Endothelial cell of umbilical vein (primary cell): ENCODE results near the gene TM9SF3. TPM values are rescaled to one million over a fixed set of nuclear protein-coding genes. Genes with fewer than 3 reads are reported as not detected.

Experiments
- BruUV-seq: library from RNA; stranded (reverse); fragments of 400-500 nt; replicated peaks from 2 replicates; lab custom pipeline; 2021; lab: Mats Ljungman, UMichigan
- CTCF ChIA-PET: fragments of 300-600, 350-600 bp; sonication (Branson Sonifier 250); formaldehyde crosslinking; loops from one replicate; lab custom pipeline; 2021; ENCODE audit warnings: antibody characterized with exemption, inconsistent platforms; lab: Charles Lee
- POLR2A ChIA-PET: fragments of 300-600, 350-600 bp; sonication (Branson Sonifier 250); formaldehyde crosslinking; loops from one replicate; lab custom pipeline; 2021; ENCODE audit warnings: antibody characterized with exemption, inconsistent platforms; lab: Charles Lee
- DNase-seq: peaks from one replicate; pipeline ENCODE4 v3.0.0-alpha.2; 2011; ENCODE audit warnings: low read depth, low spot score
- FAIRE-seq: peaks from 2 replicates; lab custom pipeline; 2011; peaks lifted over from hg19 to GRCh38; lab: Jason Lieb, UNC
- H2AFZ ChIP-seq: 2 replicates; pipeline ENCODE4 v1.6.0; 2012; ENCODE audit warnings: low read depth, low read length, control low read depth, inconsistent platforms
- H3K27ac ChIP-seq: 2 replicates; pipeline ENCODE4 v1.5.1; 2011; ENCODE audit warnings: low read depth, mild to moderate bottlenecking, control low read depth, low read length, moderate library complexity; ENCODE audit not compliant: insufficient read depth
- H3K27me3 ChIP-seq, 2 experiments: 2 replicates each; pipeline versions ENCODE4 v1.6.0 to v1.6.1; 2011; ENCODE audit warnings: low read length in 2 of 2, mixed read lengths in 1 of 2; ENCODE audit not compliant: control insufficient read depth in 2 of 2, insufficient read depth in 2 of 2
- H3K36me3 ChIP-seq, 2 experiments: 2 replicates in 1 of 2; 3 replicates in 1 of 2; pipeline ENCODE4 v1.5.1; 2011; ENCODE audit warnings: low read length in 2 of 2, mild to moderate bottlenecking in 1 of 2, moderate library complexity in 1 of 2; ENCODE audit not compliant: control insufficient read depth in 2 of 2, insufficient read depth in 2 of 2; ENCODE audit errors: extremely low read depth in 1 of 2
- H3K4me1 ChIP-seq: 3 replicates; pipeline ENCODE4 v1.5.1; 2011; ENCODE audit warnings: mild to moderate bottlenecking, low read length; ENCODE audit not compliant: control insufficient read depth, insufficient read depth; ENCODE audit errors: extremely low read depth
- H3K4me2 ChIP-seq: 2 replicates; pipeline ENCODE4 v1.6.1; 2011; ENCODE audit warnings: low read length, control low read depth, mixed read lengths; ENCODE audit not compliant: insufficient read depth
- H3K4me3 ChIP-seq, 3 experiments: fragments of 200-600 bp in 1 of 3; sonication (generic), shearing (Covaris generic) in 1 of 3; replicated peaks in 1 of 3; 2 replicates each; pipeline ENCODE4 v1.5.1; 2011 to 2016; ENCODE audit warnings: control low read depth in 3 of 3, low read length in 3 of 3, mild to moderate bottlenecking in 2 of 3, inconsistent platforms in 1 of 3, low read depth in 1 of 3, moderate library complexity in 1 of 3; ENCODE audit not compliant: insufficient read depth in 1 of 3
- H3K79me2 ChIP-seq: 2 replicates; pipeline ENCODE4 v1.6.0; 2012; ENCODE audit warnings: low read length, inconsistent platforms; ENCODE audit not compliant: control insufficient read depth, insufficient read depth
- H3K9ac ChIP-seq: replicated peaks from 2 replicates; pipeline ENCODE3; 2011; ENCODE audit warnings: low read length, control low read depth; ENCODE audit not compliant: insufficient read depth; ENCODE audit errors: extremely low read depth
- H3K9me1 ChIP-seq: replicated peaks from 3 replicates; pipeline ENCODE4 v1.6.0; 2011; ENCODE audit warnings: mild to moderate bottlenecking, low read length; ENCODE audit not compliant: control insufficient read depth, insufficient read depth; ENCODE audit errors: extremely low read depth
- H3K9me3 ChIP-seq: replicated peaks from 2 replicates; pipeline ENCODE4 v1.5.1; 2012; ENCODE audit warnings: low read length, inconsistent platforms; ENCODE audit not compliant: control insufficient read depth, insufficient read depth
- H4K20me1 ChIP-seq: replicated peaks from 2 replicates; pipeline ENCODE3; 2011; ENCODE audit warnings: mild to moderate bottlenecking, low read length; ENCODE audit not compliant: control insufficient read depth, insufficient read depth; ENCODE audit errors: extremely low read depth
- CTCF ChIP-seq, 2 donors: IDR thresholded peaks; 1 replicate in 1 of 2; 2 replicates in 1 of 2; pipeline ENCODE4 v1.5.1; 2011; ENCODE audit warnings: low read length in 2 of 2, mild to moderate bottlenecking in 2 of 2, moderate library complexity in 2 of 2, control low read depth in 1 of 2, inconsistent platforms in 1 of 2, low read depth in 1 of 2; ENCODE audit not compliant: insufficient read depth in 1 of 2; ENCODE audit errors: extremely low read depth in 1 of 2
- EZH2 ChIP-seq: IDR thresholded peaks from 2 replicates; pipeline ENCODE4 v1.6.1; 2012; ENCODE audit warnings: borderline replicate concordance, low read depth, mild to moderate bottlenecking, moderate library complexity, low read length, inconsistent platforms; ENCODE audit not compliant: severe bottlenecking
- FOS ChIP-seq: IDR thresholded peaks from 2 replicates; pipeline ENCODE4 v1.6.1; 2011; ENCODE audit warnings: mild to moderate bottlenecking, low read length, moderate library complexity, borderline replicate concordance; ENCODE audit not compliant: insufficient read depth
- GATA2 ChIP-seq: IDR thresholded peaks from 2 replicates; pipeline ENCODE4 v1.7.0; 2011; ENCODE audit warnings: low read depth, mild to moderate bottlenecking, moderate library complexity, mixed read lengths, low read length; ENCODE audit not compliant: insufficient read length, insufficient read depth
- MYC ChIP-seq: IDR thresholded peaks from one replicate; pipeline ENCODE4 v1.6.1; 2011; ENCODE audit warnings: mild to moderate bottlenecking, low read depth, low read length
- POLR2A ChIP-seq: IDR thresholded peaks from 2 replicates; pipeline ENCODE4 v1.6.1; 2012; ENCODE audit warnings: low read depth, mild to moderate bottlenecking, control low read depth, low read length
- POLR2AphosphoS5 ChIP-seq: IDR thresholded peaks from 2 replicates; pipeline ENCODE4 v1.6.1; 2012; ENCODE audit warnings: low read depth, mild to moderate bottlenecking, control low read depth, low read length, moderate library complexity; ENCODE audit not compliant: insufficient read depth
- dilution Hi-C: fragments of 300-500 bp; cut with MboI; formaldehyde crosslinking; loops from one replicate; pipeline ENCODE4 v1.15.0; 2019; ENCODE audit warnings: low sequenced_read_pairs; ENCODE audit not compliant: extremely low pct_ligation_motif_present
- intact Hi-C: fragments of 100-400 bp; cut with micrococcal nuclease; formaldehyde crosslinking; loops from one replicate; pipeline ENCODE4 v1.10.0; 2022
- polyA plus RNA-seq, 4 experiments: library from polyadenylated mRNA; depleted of rRNA in 3 of 4; stranded (reverse) in 3 of 4; unstranded in 1 of 4; fragments of >200 nt; gene quantifications; 2 replicates each; pipeline versions ENCODE4 v1.2.1 to v1.2.3, GENCODE V29; 2011 to 2012; ENCODE audit warnings: missing spikeins in 1 of 4
- total RNA-seq: library from RNA; stranded (reverse); gene quantifications from 2 replicates; pipeline ENCODE4 v1.2.3, GENCODE V29; 2021
- TF ChIP-seq, protein P1 (sequence below): IDR thresholded peaks from 2 replicates; pipeline ENCODE4 v1.6.1; 2011; ENCODE audit not compliant: insufficient read depth, insufficient read length

The TM9SF3 gene
- total and polyA plus RNA-seq, 2 donors (not counting 3 experiments of a cell fraction or from before 2014, with no cell fraction given): 133 to 144 TPM

- no TSS peak for BruUV-seq
- Histone ChIP-seq H3K4me2 (peak overlapping the region; percentile 74), H3K4me3 (peak overlapping the region; percentile 19 to 47 (median 38)), H3K79me2 (no peaks in the 10 kb centered on the region), H3K27me3 (peaks cover 16 to 26% of the 10 kb centered on the region in 2 experiments), H3K36me3 (no peaks in the 10 kb centered on the region), H3K4me1 (peaks cover 20% of the 10 kb centered on the region), H3K9me3 (no peaks in the 10 kb centered on the region), H3K9ac (no peak overlapping the region), H3K27ac (no peak overlapping the region), H2AFZ (no peak overlapping the region), H4K20me1 (no peaks in the 10 kb centered on the region), H3K9me1 (no peaks in the 10 kb centered on the region)
- peak; percentile 21 for DNase-seq
- ChIA-PET CTCF (interaction anchor here (1.1 to 2.1 kb wide), 15 partner anchors 12 to 142 kb away, joined by 3 to 7 read pairs (median 5); partner anchors contain the start of gene TM9SF3), POLR2A (no interaction called here)
- peak; percentile 43 for FAIRE-seq
- intact Hi-C loops: loop anchor here (1.0 to 10.0 kb wide), 4 partner anchors 74 to 1370 kb away; partner anchors contain the start of genes LCOR and TM9SF3
- dilution Hi-C loops: no loop called here
- TF ChIP-seq MYC (no peak), EZH2 (peak; percentile 88)
Measured at GRCh38 chr10:96512524-96513304, 74.1 kb downstream of the TM9SF3 start.

GRCh38 chr10:96511044-96511945 is 75.5 kb downstream of the TM9SF3 start:
- no TSS peak for BruUV-seq
- Histone ChIP-seq H3K9me1 (no peaks in the 10 kb centered on the region), H3K79me2 (no peaks in the 10 kb centered on the region), H3K9ac (no peak overlapping the region), H3K9me3 (no peaks in the 10 kb centered on the region), H3K4me2 (no peak overlapping the region), H3K27ac (no peak overlapping the region), H3K27me3 (peaks cover 16 to 26% of the 10 kb centered on the region in 2 experiments), H2AFZ (no peak overlapping the region), H3K4me3 (no peak overlapping the region), H3K36me3 (no peaks in the 10 kb centered on the region), H3K4me1 (peaks cover 20% of the 10 kb centered on the region), H4K20me1 (no peaks in the 10 kb centered on the region)
- DNase-seq (peak; percentile 23), FAIRE-seq (peak; percentile 78)
- no peak for TF ChIP-seq FOS
- TF ChIP-seq, protein P1, sequence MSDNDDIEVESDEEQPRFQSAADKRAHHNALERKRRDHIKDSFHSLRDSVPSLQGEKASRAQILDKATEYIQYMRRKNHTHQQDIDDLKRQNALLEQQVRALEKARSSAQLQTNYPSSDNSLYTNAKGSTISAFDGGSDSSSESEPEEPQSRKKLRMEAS: no peak
- TF ChIP-seq CTCF (IDR thresholded peaks at IDR 0.05; ENCODE audit: extremely low read depth in 1 of 2, insufficient read depth in 1 of 2, low read depth in 1 of 2, low read length in 2 of 2): peak; percentile 49
- no peak for TF ChIP-seq POLR2AphosphoS5
- no peak for TF ChIP-seq MYC
- TF ChIP-seq GATA2: no peak
- TF ChIP-seq POLR2A: no peak
- dilution Hi-C loops: no loop called here
- intact Hi-C loops: loop anchor here (1.0 to 10.0 kb wide), 3 partner anchors 136 to 1371 kb away; partner anchors contain the start of gene LCOR
- ChIA-PET CTCF (interaction anchor here (0.7 to 2.7 kb wide), 11 partner anchors 9 to 177 kb away, joined by 3 to 19 read pairs (median 4); no protein-coding TSS in a partner anchor), POLR2A (no interaction called here)
